Naive B cell (primary cell): ENCODE results near the gene SLC9A5. TPM values are rescaled to one million over a fixed set of nuclear protein-coding genes. Genes with fewer than 3 reads are reported as not detected.
A peak's percentile ranks its signal among the peaks of the same experiment; 100 is the strongest.

ENCODE experiments used
- ATAC-seq, 2 donors: fragments of 150-1000 bp; cut with Tn5 transposase; 2 replicates each; pipeline ENCODE4 v1.10.0; 2021; ENCODE audit warnings: low read depth in 2 of 2, mild to moderate bottlenecking in 2 of 2, moderate library complexity in 2 of 2
- DNase-seq: peaks from one replicate; pipeline ENCODE4 v3.0.0; 2022
- H3K27ac Mint-ChIP-seq, 6 donors: one replicate each; pipeline ENCODE4 v1.8.0; 2020 to 2022; ENCODE audit warnings: mild to moderate bottlenecking in 6 of 6, mixed read lengths in 6 of 6, moderate library complexity in 5 of 6, inconsistent platforms in 2 of 6
- H3K27me3 Mint-ChIP-seq, 3 donors: one replicate each; pipeline ENCODE4 v1.8.0; 2021 to 2022; ENCODE audit warnings: mixed read lengths in 3 of 3, mild to moderate bottlenecking in 1 of 3
- H3K36me3 Mint-ChIP-seq, 2 donors: one replicate each; pipeline ENCODE4 v1.8.0; 2020 to 2022; ENCODE audit warnings: mixed read lengths in 2 of 2, inconsistent platforms in 1 of 2, mild to moderate bottlenecking in 1 of 2
- H3K4me1 Mint-ChIP-seq, 3 donors: one replicate each; pipeline ENCODE4 v1.8.0; 2020 to 2022; ENCODE audit warnings: mixed read lengths in 3 of 3, inconsistent platforms in 1 of 3, mild to moderate bottlenecking in 1 of 3, moderate library complexity in 1 of 3
- H3K4me3 Mint-ChIP-seq, 8 donors: one replicate each; pipeline ENCODE4 v1.8.0; 2020 to 2022; ENCODE audit warnings: mild to moderate bottlenecking in 8 of 8, mixed read lengths in 8 of 8, moderate library complexity in 8 of 8, inconsistent platforms in 2 of 8
- H3K9me3 Mint-ChIP-seq, 7 donors: one replicate each; pipeline ENCODE4 v1.8.0; 2020 to 2022; ENCODE audit warnings: mixed read lengths in 7 of 7, mild to moderate bottlenecking in 5 of 7, inconsistent platforms in 2 of 7, moderate library complexity in 1 of 7
- polyA plus RNA-seq, 6 donors: library from polyadenylated mRNA; unstranded; fragments of 300-500 nt; fragmentation: Illumina TruSeq; gene quantifications; one replicate each; pipeline ENCODE4 v1.2.3, GENCODE V29; 2021; ENCODE audit warnings: low read depth in 6 of 6

SLC9A5 gene
- polyA plus RNA-seq, 6 donors from 2014 or later, result 0.08 to 0.14 (median 0.10) TPM; not detected in 2

- Mint-ChIP-seq H3K27me3 (no peaks in the 10 kb centered on the region), H3K9me3 (no peaks in the 10 kb centered on the region), H3K36me3 (peaks cover 3 to 7% of the 10 kb centered on the region in 2 donors), H3K4me3 (peak within 1 kb of the TSS; percentile 95 to 100 (median 100)), H3K27ac (peak within 1 kb of the TSS; percentile 92 to 100 (median 98)), H3K4me1 (peaks cover 23 to 38% (median 28%) of the 10 kb centered on the region in 3 donors)
- peak; percentile 94 for ATAC-seq
- peak; percentile 98 for DNase-seq
Observed at GRCh38 chr16:67226804-67227566, 21.8 kb upstream of the SLC9A5 start, which contains the start of gene TMEM208. Gene TMEM208, plus strand, starts transcription at chr16:67227130. Its CDS starts 89 bp downstream, at chr16:67227219.

- no peak for DNase-seq
- peak overlapping the region; percentile 95 to 100 (median 100) for H3K4me3 Mint-ChIP-seq
- H3K4me1 Mint-ChIP-seq, result peaks cover 23 to 38% (median 28%) of the 10 kb centered on the region in 3 donors
- no peak for ATAC-seq
- no peaks in the 10 kb centered on the region for H3K27me3 Mint-ChIP-seq
- no peaks in the 10 kb centered on the region for H3K9me3 Mint-ChIP-seq
- peaks cover 3 to 7% of the 10 kb centered on the region in 2 donors for H3K36me3 Mint-ChIP-seq
- peak overlapping the region; percentile 92 to 100 (median 98) for H3K27ac Mint-ChIP-seq
Observed at GRCh38 chr16:67227567-67227921, 21.2 kb upstream of the SLC9A5 start.

- Mint-ChIP-seq H3K27ac (peak overlapping the region in 4 of 6 donors; percentile 81 to 100 (median 90)), H3K4me3 (peak overlapping the region; percentile 95 to 100 (median 100)), H3K27me3 (no peaks in the 10 kb centered on the region), H3K9me3 (no peaks in the 10 kb centered on the region), H3K4me1 (peaks cover 23 to 38% (median 28%) of the 10 kb centered on the region in 3 donors), H3K36me3 (peaks cover 3 to 7% of the 10 kb centered on the region in 2 donors)
- no peak for ATAC-seq
- DNase-seq, result no peak
Observed at GRCh38 chr16:67228034-67228785, 20.6 kb upstream of the SLC9A5 start.

GRCh38 chr16:67228905-67229304, 19.9 kb upstream of the SLC9A5 start:
- Mint-ChIP-seq H3K4me1 (peaks cover 23 to 38% (median 28%) of the 10 kb centered on the region in 3 donors), H3K27me3 (no peaks in the 10 kb centered on the region), H3K9me3 (no peaks in the 10 kb centered on the region), H3K4me3 (peak overlapping the region in 6 of 8 donors; percentile 56 to 100 (median 98)), H3K36me3 (peaks cover 3 to 7% of the 10 kb centered on the region in 2 donors), H3K27ac (no peak overlapping the region)
- no peak for ATAC-seq
- DNase-seq, result no peak

GRCh38 chr16:67229906-67230808, 18.6 kb upstream of the SLC9A5 start:
- H3K9me3 Mint-ChIP-seq, result no peaks in the 10 kb centered on the region
- no peaks in the 10 kb centered on the region for H3K27me3 Mint-ChIP-seq
- H3K36me3 Mint-ChIP-seq, result peaks cover 3 to 7% of the 10 kb centered on the region in 2 donors
- ATAC-seq (no peak), DNase-seq (no peak)
- H3K27ac Mint-ChIP-seq, result no peak overlapping the region
- peaks cover 23 to 38% (median 28%) of the 10 kb centered on the region in 3 donors for H3K4me1 Mint-ChIP-seq
- peak overlapping the region in 3 of 8 donors; percentile 56 to 100 (median 98) for H3K4me3 Mint-ChIP-seq

GRCh38 chr16:67230809-67231660, 17.7 kb upstream of the SLC9A5 start:
- H3K4me1 Mint-ChIP-seq, result peaks cover 17 to 32% (median 20%) of the 10 kb centered on the region in 3 donors
- peaks cover 5 to 11% of the 10 kb centered on the region in 2 donors for H3K36me3 Mint-ChIP-seq
- no peaks in the 10 kb centered on the region for H3K27me3 Mint-ChIP-seq
- no peak for ATAC-seq
- DNase-seq, result no peak
- H3K4me3 Mint-ChIP-seq, result peak overlapping the region in 2 of 8 donors; percentile 36 to 37
- peak overlapping the region in 2 of 6 donors; percentile 71 to 81 for H3K27ac Mint-ChIP-seq
- H3K9me3 Mint-ChIP-seq, result peaks cover 0 to under 1% (median 0%) of the 10 kb centered on the region in 7 donors

GRCh38 chr16:67233596-67233995, 15.2 kb upstream of the SLC9A5 start:
- no peaks in the 10 kb centered on the region for H3K27me3 Mint-ChIP-seq
- no peak for DNase-seq
- ATAC-seq, result no peak
- peaks cover 4 to 20% of the 10 kb centered on the region in 2 donors for H3K36me3 Mint-ChIP-seq
- peaks cover 0 to 13% (median 6%) of the 10 kb centered on the region in 3 donors for H3K4me1 Mint-ChIP-seq
- H3K4me3 Mint-ChIP-seq, result no peak overlapping the region
- peak overlapping the region in 1 of 6 donors; percentile 11 for H3K27ac Mint-ChIP-seq
- peaks cover 0 to 3% (median 0%) of the 10 kb centered on the region in 7 donors for H3K9me3 Mint-ChIP-seq

GRCh38 chr16:67234180-67234597, 14.6 kb upstream of the SLC9A5 start:
- no peaks in the 10 kb centered on the region for H3K27me3 Mint-ChIP-seq
- H3K4me1 Mint-ChIP-seq, result peaks cover 0 to 12% (median 6%) of the 10 kb centered on the region in 3 donors
- no peak for ATAC-seq
- no peak for DNase-seq
- H3K27ac Mint-ChIP-seq, result peak overlapping the region in 1 of 6 donors; percentile 44
- H3K4me3 Mint-ChIP-seq, result no peak overlapping the region
- peaks cover 4 to 20% of the 10 kb centered on the region in 2 donors for H3K36me3 Mint-ChIP-seq
- H3K9me3 Mint-ChIP-seq, result peaks cover 0 to 3% (median 0%) of the 10 kb centered on the region in 7 donors

GRCh38 chr16:67235816-67236562, 12.8 kb upstream of the SLC9A5 start:
- no peaks in the 10 kb centered on the region for H3K27me3 Mint-ChIP-seq
- peak overlapping the region in 1 of 8 donors; percentile 29 for H3K4me3 Mint-ChIP-seq
- no peak for ATAC-seq
- H3K36me3 Mint-ChIP-seq, result peaks cover 4 to 20% of the 10 kb centered on the region in 2 donors
- H3K9me3 Mint-ChIP-seq, result peaks cover 0 to 3% (median 0%) of the 10 kb centered on the region in 7 donors
- peaks cover 4 to 6% (median 4%) of the 10 kb centered on the region in 3 donors for H3K4me1 Mint-ChIP-seq
- peak overlapping the region in 1 of 6 donors; percentile 72 for H3K27ac Mint-ChIP-seq
- DNase-seq, result no peak

GRCh38 chr16:67236563-67237395, 12.0 kb upstream of the SLC9A5 start:
- Mint-ChIP-seq H3K27me3 (no peaks in the 10 kb centered on the region), H3K27ac (no peak overlapping the region), H3K4me1 (peaks cover 4 to 10% (median 8%) of the 10 kb centered on the region in 3 donors), H3K9me3 (peaks cover 0 to 3% (median 0%) of the 10 kb centered on the region in 7 donors), H3K36me3 (peaks cover 4 to 20% of the 10 kb centered on the region in 2 donors), H3K4me3 (peak overlapping the region in 1 of 8 donors; percentile 29)
- ATAC-seq, result peak; percentile 72 to 74
- DNase-seq, result no peak
